NCI-H748 (cell line): ENCODE results near the gene ANKRD44.
A peak's percentile ranks its signal among the peaks of the same experiment; 100 is the strongest.
"Not testable (repeated sequence)": the region's sequence is repeated elsewhere in the genome, so short reads cannot be mapped to it uniquely, and the experiment has no call there.

ENCODE experiments used
- DNase-seq: peaks from one replicate; lab custom pipeline; 2025; ENCODE audit not compliant: unreplicated experiment; lab: John Stamatoyannopoulos, UW

The ANKRD44 gene

GRCh38 chr2:197085665-197086064 lies 224.9 kb downstream of the ANKRD44 start:
- DNase-seq: no peak

GRCh38 chr2:197081294-197081693 lies 229.3 kb downstream of the ANKRD44 start:
- no peak for DNase-seq

GRCh38 chr2:197080578-197081216 lies 229.9 kb downstream of the ANKRD44 start:
- DNase-seq: peak; percentile 69

- DNase-seq: peak; percentile 97
Measured at GRCh38 chr2:197079832-197080555, 230.6 kb downstream of the ANKRD44 start.

- no peak for DNase-seq
Measured at GRCh38 chr2:197079414-197079813, 231.2 kb downstream of the ANKRD44 start.

GRCh38 chr2:197078535-197078934 lies 232.0 kb downstream of the ANKRD44 start:
- DNase-seq: no peak

GRCh38 chr2:197077336-197077735 lies 233.2 kb downstream of the ANKRD44 start:
- DNase-seq: no peak

GRCh38 chr2:197076652-197077051 lies 233.9 kb downstream of the ANKRD44 start:
- no peak for DNase-seq

- no peak for DNase-seq
Measured at GRCh38 chr2:197075754-197076337, 234.7 kb downstream of the ANKRD44 start.

- DNase-seq: no peak
Measured at GRCh38 chr2:197075281-197075680, 235.3 kb downstream of the ANKRD44 start.

- no peak for DNase-seq
Measured at GRCh38 chr2:197073701-197074433, 236.7 kb downstream of the ANKRD44 start.

- no peak for DNase-seq
Measured at GRCh38 chr2:197073270-197073669, 237.3 kb downstream of the ANKRD44 start.

- DNase-seq: no peak
Measured at GRCh38 chr2:197072533-197072932, 238.0 kb downstream of the ANKRD44 start.

- DNase-seq: no peak
Measured at GRCh38 chr2:197071790-197072436, 238.7 kb downstream of the ANKRD44 start.

GRCh38 chr2:197071213-197071612 lies 239.4 kb downstream of the ANKRD44 start:
- DNase-seq: no peak

- DNase-seq: no peak
Measured at GRCh38 chr2:197069958-197070357, 240.6 kb downstream of the ANKRD44 start.

- DNase-seq: not testable (repeated sequence)
Measured at GRCh38 chr2:197062574-197062973, 248.0 kb downstream of the ANKRD44 start.

GRCh38 chr2:197059477-197059876 lies 251.1 kb downstream of the ANKRD44 start:
- no peak for DNase-seq

GRCh38 chr2:197058777-197059300 lies 251.7 kb downstream of the ANKRD44 start:
- DNase-seq: no peak

- DNase-seq: no peak
Measured at GRCh38 chr2:197057959-197058358, 252.6 kb downstream of the ANKRD44 start.

- no peak for DNase-seq
Measured at GRCh38 chr2:197055045-197055444, 255.5 kb downstream of the ANKRD44 start.
